Endothelial cell of umbilical vein (primary cell): ENCODE data around the gene CBX5. TPM values are rescaled to one million over a fixed set of nuclear protein-coding genes. Genes with fewer than 3 reads are reported as not detected.

Experiments used
- BruUV-seq: library from RNA; stranded (reverse); fragments of 400-500 nt; replicated peaks from 2 replicates; lab custom pipeline; 2021; lab: Mats Ljungman, UMichigan
- CTCF ChIA-PET: fragments of 300-600, 350-600 bp; sonication (Branson Sonifier 250); formaldehyde crosslinking; loops from one replicate; lab custom pipeline; 2021; ENCODE audit warnings: antibody characterized with exemption, inconsistent platforms; lab: Charles Lee
- POLR2A ChIA-PET: fragments of 300-600, 350-600 bp; sonication (Branson Sonifier 250); formaldehyde crosslinking; loops from one replicate; lab custom pipeline; 2021; ENCODE audit warnings: antibody characterized with exemption, inconsistent platforms; lab: Charles Lee
- DNase-seq: peaks from one replicate; pipeline ENCODE4 v3.0.0-alpha.2; 2011; ENCODE audit warnings: low read depth, low spot score
- FAIRE-seq: peaks from 2 replicates; lab custom pipeline; 2011; peaks lifted over from hg19 to GRCh38; lab: Jason Lieb, UNC
- H2AFZ ChIP-seq: 2 replicates; pipeline ENCODE4 v1.6.0; 2012; ENCODE audit warnings: low read depth, low read length, control low read depth, inconsistent platforms
- H3K27ac ChIP-seq: 2 replicates; pipeline ENCODE4 v1.5.1; 2011; ENCODE audit warnings: low read depth, mild to moderate bottlenecking, control low read depth, low read length, moderate library complexity; ENCODE audit not compliant: insufficient read depth
- H3K27me3 ChIP-seq, 2 experiments: 2 replicates each; pipeline versions ENCODE4 v1.6.0 to v1.6.1; 2011; ENCODE audit warnings: low read length in 2 of 2, mixed read lengths in 1 of 2; ENCODE audit not compliant: control insufficient read depth in 2 of 2, insufficient read depth in 2 of 2
- H3K36me3 ChIP-seq, 2 experiments: 2 replicates in 1 of 2; 3 replicates in 1 of 2; pipeline ENCODE4 v1.5.1; 2011; ENCODE audit warnings: low read length in 2 of 2, mild to moderate bottlenecking in 1 of 2, moderate library complexity in 1 of 2; ENCODE audit not compliant: control insufficient read depth in 2 of 2, insufficient read depth in 2 of 2; ENCODE audit errors: extremely low read depth in 1 of 2
- H3K4me1 ChIP-seq: 3 replicates; pipeline ENCODE4 v1.5.1; 2011; ENCODE audit warnings: mild to moderate bottlenecking, low read length; ENCODE audit not compliant: control insufficient read depth, insufficient read depth; ENCODE audit errors: extremely low read depth
- H3K4me2 ChIP-seq: 2 replicates; pipeline ENCODE4 v1.6.1; 2011; ENCODE audit warnings: low read length, control low read depth, mixed read lengths; ENCODE audit not compliant: insufficient read depth
- H3K4me3 ChIP-seq, 3 experiments: fragments of 200-600 bp in 1 of 3; sonication (generic), shearing (Covaris generic) in 1 of 3; replicated peaks in 1 of 3; 2 replicates each; pipeline ENCODE4 v1.5.1; 2011 to 2016; ENCODE audit warnings: control low read depth in 3 of 3, low read length in 3 of 3, mild to moderate bottlenecking in 2 of 3, inconsistent platforms in 1 of 3, low read depth in 1 of 3, moderate library complexity in 1 of 3; ENCODE audit not compliant: insufficient read depth in 1 of 3
- H3K79me2 ChIP-seq: 2 replicates; pipeline ENCODE4 v1.6.0; 2012; ENCODE audit warnings: low read length, inconsistent platforms; ENCODE audit not compliant: control insufficient read depth, insufficient read depth
- H3K9ac ChIP-seq: replicated peaks from 2 replicates; pipeline ENCODE3; 2011; ENCODE audit warnings: low read length, control low read depth; ENCODE audit not compliant: insufficient read depth; ENCODE audit errors: extremely low read depth
- H3K9me1 ChIP-seq: replicated peaks from 3 replicates; pipeline ENCODE4 v1.6.0; 2011; ENCODE audit warnings: mild to moderate bottlenecking, low read length; ENCODE audit not compliant: control insufficient read depth, insufficient read depth; ENCODE audit errors: extremely low read depth
- H3K9me3 ChIP-seq: replicated peaks from 2 replicates; pipeline ENCODE4 v1.5.1; 2012; ENCODE audit warnings: low read length, inconsistent platforms; ENCODE audit not compliant: control insufficient read depth, insufficient read depth
- H4K20me1 ChIP-seq: replicated peaks from 2 replicates; pipeline ENCODE3; 2011; ENCODE audit warnings: mild to moderate bottlenecking, low read length; ENCODE audit not compliant: control insufficient read depth, insufficient read depth; ENCODE audit errors: extremely low read depth
- EZH2 ChIP-seq: IDR thresholded peaks from 2 replicates; pipeline ENCODE4 v1.6.1; 2012; ENCODE audit warnings: borderline replicate concordance, low read depth, mild to moderate bottlenecking, moderate library complexity, low read length, inconsistent platforms; ENCODE audit not compliant: severe bottlenecking
- FOS ChIP-seq: IDR thresholded peaks from 2 replicates; pipeline ENCODE4 v1.6.1; 2011; ENCODE audit warnings: mild to moderate bottlenecking, low read length, moderate library complexity, borderline replicate concordance; ENCODE audit not compliant: insufficient read depth
- GATA2 ChIP-seq: IDR thresholded peaks from 2 replicates; pipeline ENCODE4 v1.7.0; 2011; ENCODE audit warnings: low read depth, mild to moderate bottlenecking, moderate library complexity, mixed read lengths, low read length; ENCODE audit not compliant: insufficient read length, insufficient read depth
- JUN ChIP-seq: IDR thresholded peaks from 2 replicates; pipeline ENCODE4 v1.6.1; 2011; ENCODE audit warnings: borderline replicate concordance, low read depth; ENCODE audit not compliant: insufficient read length, insufficient read depth
- MYC ChIP-seq: IDR thresholded peaks from one replicate; pipeline ENCODE4 v1.6.1; 2011; ENCODE audit warnings: mild to moderate bottlenecking, low read depth, low read length
- POLR2A ChIP-seq: IDR thresholded peaks from 2 replicates; pipeline ENCODE4 v1.6.1; 2012; ENCODE audit warnings: low read depth, mild to moderate bottlenecking, control low read depth, low read length
- POLR2AphosphoS5 ChIP-seq: IDR thresholded peaks from 2 replicates; pipeline ENCODE4 v1.6.1; 2012; ENCODE audit warnings: low read depth, mild to moderate bottlenecking, control low read depth, low read length, moderate library complexity; ENCODE audit not compliant: insufficient read depth
- dilution Hi-C: fragments of 300-500 bp; cut with MboI; formaldehyde crosslinking; loops from one replicate; pipeline ENCODE4 v1.15.0; 2019; ENCODE audit warnings: low sequenced_read_pairs; ENCODE audit not compliant: extremely low pct_ligation_motif_present
- intact Hi-C: fragments of 100-400 bp; cut with micrococcal nuclease; formaldehyde crosslinking; loops from one replicate; pipeline ENCODE4 v1.10.0; 2022
- polyA plus RNA-seq, 4 experiments: library from polyadenylated mRNA; depleted of rRNA in 3 of 4; stranded (reverse) in 3 of 4; unstranded in 1 of 4; fragments of >200 nt; gene quantifications; 2 replicates each; pipeline versions ENCODE4 v1.2.1 to v1.2.3, GENCODE V29; 2011 to 2012; ENCODE audit warnings: missing spikeins in 1 of 4
- total RNA-seq: library from RNA; stranded (reverse); gene quantifications from 2 replicates; pipeline ENCODE4 v1.2.3, GENCODE V29; 2021
- TF ChIP-seq, protein P1 (sequence below), 2 donors: IDR thresholded peaks; 1 replicate in 1 of 2; 2 replicates in 1 of 2; pipeline ENCODE4 v1.5.1; 2011; ENCODE audit warnings: low read length in 2 of 2, mild to moderate bottlenecking in 2 of 2, moderate library complexity in 2 of 2, control low read depth in 1 of 2, inconsistent platforms in 1 of 2, low read depth in 1 of 2; ENCODE audit not compliant: insufficient read depth in 1 of 2; ENCODE audit errors: extremely low read depth in 1 of 2
- TF ChIP-seq, protein P2 (sequence below): IDR thresholded peaks from 2 replicates; pipeline ENCODE4 v1.6.1; 2011; ENCODE audit not compliant: insufficient read depth, insufficient read length

CBX5 gene
- total and polyA plus RNA-seq, 2 donors (not counting 3 experiments of a cell fraction or from before 2014, with no cell fraction given), result 22.8 to 111 TPM

- DNase-seq (no peak), FAIRE-seq (no peak)
- H3K9ac ChIP-seq, result peak overlapping the region; percentile 84
- peak overlapping the region in 1 of 3 experiments; percentile 78 for H3K4me3 ChIP-seq
- intact Hi-C loops (no loop called here), dilution Hi-C loops (no loop called here)
- peaks cover 0 to 13% of the 10 kb centered on the region in 2 experiments for H3K36me3 ChIP-seq
- H3K27ac ChIP-seq, result peak overlapping the region; percentile 67
- H3K4me1 ChIP-seq, result peaks cover 27% of the 10 kb centered on the region
- H4K20me1 ChIP-seq, result peaks cover 5% of the 10 kb centered on the region
- peaks cover 82% of the 10 kb centered on the region for H3K79me2 ChIP-seq
- CTCF ChIA-PET, result no interaction called here
- H3K4me2 ChIP-seq, result peak overlapping the region; percentile 88
- no peak for TF ChIP-seq JUN
- TF ChIP-seq, protein P1, sequence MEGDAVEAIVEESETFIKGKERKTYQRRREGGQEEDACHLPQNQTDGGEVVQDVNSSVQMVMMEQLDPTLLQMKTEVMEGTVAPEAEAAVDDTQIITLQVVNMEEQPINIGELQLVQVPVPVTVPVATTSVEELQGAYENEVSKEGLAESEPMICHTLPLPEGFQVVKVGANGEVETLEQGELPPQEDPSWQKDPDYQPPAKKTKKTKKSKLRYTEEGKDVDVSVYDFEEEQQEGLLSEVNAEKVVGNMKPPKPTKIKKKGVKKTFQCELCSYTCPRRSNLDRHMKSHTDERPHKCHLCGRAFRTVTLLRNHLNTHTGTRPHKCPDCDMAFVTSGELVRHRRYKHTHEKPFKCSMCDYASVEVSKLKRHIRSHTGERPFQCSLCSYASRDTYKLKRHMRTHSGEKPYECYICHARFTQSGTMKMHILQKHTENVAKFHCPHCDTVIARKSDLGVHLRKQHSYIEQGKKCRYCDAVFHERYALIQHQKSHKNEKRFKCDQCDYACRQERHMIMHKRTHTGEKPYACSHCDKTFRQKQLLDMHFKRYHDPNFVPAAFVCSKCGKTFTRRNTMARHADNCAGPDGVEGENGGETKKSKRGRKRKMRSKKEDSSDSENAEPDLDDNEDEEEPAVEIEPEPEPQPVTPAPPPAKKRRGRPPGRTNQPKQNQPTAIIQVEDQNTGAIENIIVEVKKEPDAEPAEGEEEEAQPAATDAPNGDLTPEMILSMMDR (IDR thresholded peaks at IDR 0.05; ENCODE audit: extremely low read depth in 1 of 2, insufficient read depth in 1 of 2, low read depth in 1 of 2, low read length in 2 of 2), result no peak
- no peak for TF ChIP-seq MYC
- TF ChIP-seq GATA2, result no peak
- TF ChIP-seq POLR2AphosphoS5, result no peak
- TF ChIP-seq FOS, result no peak
- TF ChIP-seq EZH2, result no peak
- TF ChIP-seq POLR2A, result no peak
- TF ChIP-seq, protein P2, sequence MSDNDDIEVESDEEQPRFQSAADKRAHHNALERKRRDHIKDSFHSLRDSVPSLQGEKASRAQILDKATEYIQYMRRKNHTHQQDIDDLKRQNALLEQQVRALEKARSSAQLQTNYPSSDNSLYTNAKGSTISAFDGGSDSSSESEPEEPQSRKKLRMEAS, result no peak
- H3K9me3 ChIP-seq, result no peaks in the 10 kb centered on the region
- H3K9me1 ChIP-seq, result no peaks in the 10 kb centered on the region
- POLR2A ChIA-PET, result no interaction called here
- no peak overlapping the region for H2AFZ ChIP-seq
- BruUV-seq, result no TSS peak
- H3K27me3 ChIP-seq, result no peaks in the 10 kb centered on the region
These were observed 2.1 kb downstream of the CBX5 start for GRCh38 chr12:54277823-54278276.
